Stimulated activated CD4-positive, alpha-beta T cell treated with anti-CD3 and anti-CD28 coated beads, Interleukin-12 subunit alpha, Interleukin-12 subunit beta, amount 100 ng/mL, for 4 hours (primary cell): Measurements from ENCODE around the gene KRTAP10-12.

Experiments used
- DNase-seq: peaks from one replicate; pipeline ENCODE4 v3.0.0-alpha.2; 2020

The KRTAP10-12 gene

GRCh38 chr21:44734841-44735240 lies 37.9 kb downstream of the KRTAP10-12 start:
- DNase-seq, result no peak

DNA sequence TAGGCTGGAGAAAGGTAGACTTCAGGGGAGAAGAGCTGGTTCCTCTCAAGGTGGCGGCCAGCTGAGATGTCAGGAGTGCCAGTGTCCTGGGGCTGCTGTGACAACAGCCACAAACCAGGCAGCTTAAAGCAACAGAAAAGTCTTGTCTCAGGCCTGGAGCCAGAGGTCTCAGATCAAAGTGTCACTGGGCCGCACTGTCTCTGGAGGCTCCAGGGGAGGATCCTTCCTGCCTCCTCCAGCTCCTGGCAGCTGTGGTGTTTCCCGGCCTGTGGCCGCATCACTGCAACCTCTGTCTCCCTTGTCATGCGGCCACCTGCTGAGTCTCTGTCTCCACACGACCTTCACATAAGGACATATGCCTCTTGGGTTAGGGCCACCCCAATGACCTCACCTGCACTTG lies 38.8 kb downstream of the KRTAP10-12 start:
- no peak for DNase-seq

- no peak for DNase-seq
Measured at GRCh38 chr21:44736291-44737004, 39.5 kb downstream of the KRTAP10-12 start.

GRCh38 chr21:44737706-44738354 lies 40.9 kb downstream of the KRTAP10-12 start:
- DNase-seq, result no peak

DNA sequence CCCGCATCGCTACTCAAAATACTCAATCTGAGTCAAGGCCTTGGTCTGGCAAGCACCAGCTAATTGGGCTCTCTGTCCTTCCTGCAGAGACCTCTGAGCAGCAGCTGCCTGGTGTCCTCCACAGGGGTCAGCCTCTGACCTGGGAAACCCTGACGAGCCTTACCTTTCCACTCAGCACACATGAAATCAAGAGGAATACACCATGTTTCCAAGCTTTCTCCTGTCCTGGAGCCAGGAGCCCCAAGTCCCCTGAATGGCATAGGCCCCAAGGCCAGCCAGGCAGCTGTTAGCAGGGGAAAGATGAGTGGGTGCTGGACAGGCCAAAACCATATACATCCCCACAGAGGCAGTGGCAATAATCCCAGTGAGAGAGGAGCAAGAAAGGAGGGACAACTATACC lies 41.6 kb downstream of the KRTAP10-12 start:
- DNase-seq, result no peak

DNA sequence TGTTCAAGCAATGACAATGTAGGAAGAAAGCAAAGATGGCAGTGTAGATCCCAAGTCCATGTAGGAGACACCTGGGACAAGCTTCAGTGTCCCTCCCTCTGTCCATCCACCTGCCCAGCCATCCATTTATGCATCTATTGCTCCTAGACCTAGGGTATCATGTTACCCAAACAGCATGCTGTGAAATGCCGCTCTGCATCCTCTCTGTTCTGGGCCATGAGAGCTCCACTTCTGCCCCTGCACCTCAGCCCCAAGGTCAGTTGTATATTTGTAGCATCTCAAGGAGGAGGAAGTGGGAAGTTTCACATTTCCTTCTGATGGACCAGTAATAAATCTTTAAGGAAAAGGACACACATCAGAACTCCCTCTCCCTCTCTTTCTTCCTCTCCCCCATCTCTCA lies 42.3 kb downstream of the KRTAP10-12 start:
- DNase-seq, result no peak

DNA sequence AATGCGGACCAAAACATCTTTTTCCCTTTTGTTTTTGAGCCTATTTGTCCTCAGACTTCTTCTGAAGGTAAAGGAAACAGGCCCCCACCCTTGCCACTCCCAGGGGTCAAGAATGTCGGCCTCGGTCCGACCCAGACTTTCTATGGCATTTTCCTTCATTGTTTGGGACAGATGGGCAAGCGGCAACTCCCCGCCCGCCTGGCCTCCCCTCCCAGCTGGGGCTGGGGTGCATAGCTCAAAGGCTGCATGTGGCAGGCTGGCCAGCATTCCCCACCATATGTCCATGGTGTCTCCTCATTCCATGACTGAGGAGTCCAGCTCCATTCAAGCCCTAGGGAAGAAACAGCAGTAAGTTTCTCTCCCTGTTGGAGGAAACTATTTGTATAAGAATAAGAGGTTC lies 43.8 kb downstream of the KRTAP10-12 start:
- no peak for DNase-seq

GRCh38 chr21:44741921-44742320 lies 44.9 kb downstream of the KRTAP10-12 start:
- DNase-seq, result no peak

GRCh38 chr21:44742418-44743153 lies 45.6 kb downstream of the KRTAP10-12 start:
- DNase-seq, result no peak
